Loucy (cell line): ENCODE measurements around the gene CES1.

ENCODE experiments used
- H2AFZ ChIP-seq: fragments of 200-600 bp; sonication (generic); 2 replicates; pipeline ENCODE4 v1.6.0; 2016; ENCODE audit warnings: antibody characterized with exemption, mild to moderate bottlenecking, low read length, moderate library complexity
- H3F3A ChIP-seq: fragments of 200-600 bp; 2 replicates; pipeline ENCODE4 v1.6.0; 2016; ENCODE audit warnings: antibody characterized with exemption, low read depth, mild to moderate bottlenecking
- H3K27me3 ChIP-seq: fragments of 200-600 bp; sonication (generic); 2 replicates; pipeline ENCODE4 v1.6.1; 2014; ENCODE audit warnings: low read length, mild to moderate bottlenecking; ENCODE audit not compliant: insufficient read depth, poor library complexity, severe bottlenecking
- H3K36me3 ChIP-seq: fragments of 200-600 bp; sonication (generic); 2 replicates; pipeline ENCODE4 v1.6.1; 2016; ENCODE audit warnings: low read length; ENCODE audit not compliant: insufficient read depth
- H3K4me1 ChIP-seq: fragments of 200-600 bp; sonication (generic); 2 replicates; pipeline ENCODE4 v1.5.1; 2014; ENCODE audit warnings: low read length, mild to moderate bottlenecking; ENCODE audit not compliant: insufficient read depth, poor library complexity, severe bottlenecking
- H3K4me2 ChIP-seq: fragments of 200-600 bp; sonication (generic); 2 replicates; pipeline ENCODE4 v1.6.0; 2014; ENCODE audit warnings: antibody characterized with exemption, low read length, low read depth, mild to moderate bottlenecking; ENCODE audit not compliant: poor library complexity, severe bottlenecking
- H3K4me3 ChIP-seq: fragments of 200-600 bp; sonication (generic); 2 replicates; pipeline ENCODE4 v1.5.1; 2014; ENCODE audit warnings: low read length, mild to moderate bottlenecking, mixed read lengths; ENCODE audit not compliant: poor library complexity, severe bottlenecking
- H3K79me2 ChIP-seq: fragments of 200-600 bp; sonication (generic); 2 replicates; pipeline ENCODE4 v1.6.1; 2014; ENCODE audit warnings: low read length; ENCODE audit not compliant: insufficient read depth
- H3K9ac ChIP-seq: fragments of 200-600 bp; sonication (generic); 2 replicates; pipeline ENCODE4 v1.6.0; 2014; ENCODE audit warnings: mild to moderate bottlenecking, low read depth, low read length, moderate library complexity; ENCODE audit not compliant: poor library complexity, severe bottlenecking
- H3K9me2 ChIP-seq: fragments of 200-600 bp; sonication (generic); replicated peaks from 2 replicates; pipeline ENCODE4 v1.6.1; 2016; ENCODE audit warnings: low read depth, low read length, mixed read lengths
- H3K9me3 ChIP-seq: fragments of 200-600 bp; sonication (generic); 2 replicates; pipeline ENCODE4 v1.6.1; 2014; ENCODE audit warnings: mild to moderate bottlenecking, antibody characterized with exemption, low read length, low read depth; ENCODE audit not compliant: insufficient read depth
- H4K20me1 ChIP-seq: fragments of 200-600 bp; sonication (generic); 2 replicates; pipeline ENCODE4 v1.6.0; 2014; ENCODE audit warnings: antibody characterized with exemption, low read length, mild to moderate bottlenecking; ENCODE audit not compliant: insufficient read depth, poor library complexity, severe bottlenecking
- CTCF ChIP-seq: fragments of 200-600 bp; sonication (generic); conservative IDR thresholded peaks from 2 replicates; pipeline ENCODE4 v1.5.1; 2014; ENCODE audit warnings: mild to moderate bottlenecking, antibody characterized with exemption, low read length
- EZH2phosphoT487 ChIP-seq: fragments of 200-600 bp; IDR thresholded peaks from 2 replicates; pipeline ENCODE4 v1.6.1; 2018; ENCODE audit warnings: antibody characterized with exemption, mild to moderate bottlenecking, moderate library complexity, borderline replicate concordance

Gene CES1

GRCh38 chr16:55828680-55829079 is 4.2 kb downstream of the CES1 start:
- no peaks in the 10 kb centered on the region for H4K20me1 ChIP-seq
- H3F3A ChIP-seq = no peaks in the 10 kb centered on the region
- no peak overlapping the region for H2AFZ ChIP-seq
- H3K36me3 ChIP-seq = no peaks in the 10 kb centered on the region
- TF ChIP-seq EZH2phosphoT487 = no peak
- TF ChIP-seq CTCF = no peak
- no peaks in the 10 kb centered on the region for H3K27me3 ChIP-seq
- H3K9me3 ChIP-seq = no peaks in the 10 kb centered on the region
- no peaks in the 10 kb centered on the region for H3K9me2 ChIP-seq
- H3K4me3 ChIP-seq = no peak overlapping the region
- no peak overlapping the region for H3K4me2 ChIP-seq
- no peaks in the 10 kb centered on the region for H3K79me2 ChIP-seq
- no peaks in the 10 kb centered on the region for H3K4me1 ChIP-seq
- no peak overlapping the region for H3K9ac ChIP-seq

DNA sequence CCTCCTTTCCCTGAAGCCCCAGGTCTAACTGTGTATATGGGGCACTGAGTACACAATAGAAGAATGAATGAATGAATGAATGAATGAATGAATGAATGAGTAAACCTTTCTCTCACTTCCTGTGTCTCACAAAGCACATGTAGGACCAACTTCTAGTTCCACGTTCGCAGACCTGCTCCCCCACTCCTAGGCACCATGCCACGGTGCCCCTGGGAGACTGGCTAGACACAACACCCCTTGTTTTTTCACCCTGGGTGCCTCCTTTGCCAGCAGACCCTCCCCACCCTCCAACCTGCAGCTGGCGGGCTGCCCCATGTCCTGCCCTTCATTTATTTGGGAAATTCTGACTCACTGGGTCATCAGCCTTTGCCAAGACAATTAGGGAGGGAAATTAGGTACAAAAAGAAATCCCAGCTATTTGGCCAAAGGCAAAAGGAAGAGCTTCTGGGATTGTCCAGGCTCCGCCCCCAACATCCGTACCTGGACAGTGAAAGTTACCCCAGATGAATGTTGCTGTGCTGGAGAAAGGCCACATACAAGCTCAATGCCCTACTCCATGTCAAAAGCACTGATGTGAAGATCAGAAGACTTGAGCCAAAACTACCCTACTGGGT is 7.7 kb downstream of the CES1 start:
- Histone ChIP-seq H3K27me3 (no peaks in the 10 kb centered on the region), H3K36me3 (no peaks in the 10 kb centered on the region), H3K9me2 (no peaks in the 10 kb centered on the region), H3F3A (no peaks in the 10 kb centered on the region), H3K9ac (no peak overlapping the region), H4K20me1 (no peaks in the 10 kb centered on the region), H2AFZ (no peak overlapping the region), H3K4me1 (no peaks in the 10 kb centered on the region), H3K79me2 (no peaks in the 10 kb centered on the region), H3K9me3 (no peaks in the 10 kb centered on the region), H3K4me3 (no peak overlapping the region), H3K4me2 (no peak overlapping the region)
- TF ChIP-seq CTCF (no peak), EZH2phosphoT487 (no peak)

GRCh38 chr16:55824473-55825000 is 8.4 kb downstream of the CES1 start:
- Histone ChIP-seq H3K4me1 (no peaks in the 10 kb centered on the region), H3K9me2 (no peaks in the 10 kb centered on the region), H3K36me3 (no peaks in the 10 kb centered on the region), H3K4me3 (no peak overlapping the region), H3K9ac (no peak overlapping the region), H4K20me1 (no peaks in the 10 kb centered on the region), H3F3A (no peaks in the 10 kb centered on the region), H3K9me3 (no peaks in the 10 kb centered on the region), H3K4me2 (no peak overlapping the region), H3K79me2 (no peaks in the 10 kb centered on the region), H2AFZ (no peak overlapping the region), H3K27me3 (no peaks in the 10 kb centered on the region)
- TF ChIP-seq CTCF (no peak), EZH2phosphoT487 (no peak)
